ENCODE measurements around the gene BTBD17. TPM values are rescaled to one million over a fixed set of nuclear protein-coding genes. Genes with fewer than 3 reads are reported as not detected.

Gene BTBD17
- total and polyA plus RNA-seq, 10 of the 15 experiments (the other 5 are each of a cell fraction or from before 2014, with no cell fraction given): not detected

DNA sequence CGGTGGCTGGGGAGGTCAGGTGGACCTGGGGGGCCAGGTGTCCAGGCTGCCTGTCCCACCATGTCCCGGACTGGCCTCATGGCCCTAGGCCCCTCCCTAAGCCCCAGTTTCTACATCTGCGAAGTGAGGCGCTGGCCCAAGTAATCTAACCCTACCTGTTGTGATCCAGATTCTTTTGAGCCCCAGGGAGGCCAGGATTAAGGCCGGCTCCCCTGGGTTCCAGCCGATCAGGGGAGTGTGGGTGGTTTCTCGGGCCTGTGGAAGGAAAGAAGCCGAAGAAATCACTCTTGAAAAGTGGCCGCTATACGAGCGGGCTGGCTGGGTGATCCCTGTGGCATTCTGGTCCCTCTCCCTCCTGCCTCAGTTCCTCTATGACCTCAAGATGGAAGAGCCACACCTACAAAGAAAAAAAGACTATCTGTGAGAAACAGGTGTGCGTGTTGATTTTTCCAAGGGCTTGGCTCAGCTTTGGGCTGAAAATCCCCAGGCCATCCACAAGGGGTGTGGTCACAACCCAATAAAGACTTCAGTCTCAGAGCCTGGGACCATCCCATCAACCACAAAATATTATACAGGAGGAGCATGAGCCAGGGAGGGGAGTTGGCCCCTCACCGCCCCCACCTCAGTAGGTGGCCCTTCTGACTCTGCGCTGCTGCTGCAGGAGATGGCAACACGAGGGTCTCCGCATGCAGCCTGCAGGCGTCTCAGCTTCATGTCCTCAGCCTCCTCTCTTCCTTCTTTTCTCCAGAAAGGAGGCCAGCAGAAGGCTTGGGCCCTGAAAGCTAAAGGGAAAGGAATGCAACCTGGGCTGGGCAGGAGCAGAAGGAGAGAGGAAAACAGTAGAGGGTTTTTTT is 25.9 kb upstream of the BTBD17 start:
- 51% methylated on average over 17 of the region's 17 CpGs for WGBS (ENCODE audit: insufficient coverage, insufficient replicate concordance, low lambda C conversion rate, missing lambda C conversion rate)
- no TSS peak for BruUV-seq (replicated peaks)
- DNase-seq (ENCODE audit: low read depth, low spot score): no peak
- ChIA-PET SMC1A (ENCODE audit: uncharacterized antibody, unreplicated experiment) (no interaction called here), RAD21 (ENCODE audit: unreplicated experiment) (no interaction called here), POLR2A (no interaction called here), CTCF (interaction anchor here (1.3 to 1.6 kb wide), 3 partner anchors 19 to 146 kb away, joined by 3 to 5 read pairs (median 5); no protein-coding TSS in a partner anchor)
- in situ Hi-C loops (cut with MboI): no loop called here
- H3K9ac ChIP-seq (ENCODE audit: control insufficient read depth, insufficient read depth, low read length): no peak overlapping the region
- H3K79me2 ChIP-seq (ENCODE audit: control insufficient read depth, insufficient read depth, low read length): no peaks in the 10 kb centered on the region
- H3K9me3 ChIP-seq (replicated peaks; ENCODE audit: control insufficient read depth, insufficient read depth, low read length): no peaks in the 10 kb centered on the region
- H3K4me3 ChIP-seq: no peak overlapping the region
- H4K20me1 ChIP-seq (ENCODE audit: control insufficient read depth, insufficient read depth): no peaks in the 10 kb centered on the region
- no peaks in the 10 kb centered on the region for H3K27me3 ChIP-seq (replicated peaks in 1 of 2; ENCODE audit: control insufficient read depth in 2 of 2, insufficient read depth in 2 of 2, low read length in 1 of 2)
- H2AFZ ChIP-seq (ENCODE audit: control insufficient read depth, low read depth, low read length): no peak overlapping the region
- FAIRE-seq: no peak
- H3K4me1 ChIP-seq (ENCODE audit: control insufficient read depth, insufficient read depth, low read length): no peaks in the 10 kb centered on the region
- intact Hi-C loops (cut with micrococcal nuclease; ENCODE audit: unreplicated experiment): no loop called here
- TF ChIP-seq, protein P1, sequence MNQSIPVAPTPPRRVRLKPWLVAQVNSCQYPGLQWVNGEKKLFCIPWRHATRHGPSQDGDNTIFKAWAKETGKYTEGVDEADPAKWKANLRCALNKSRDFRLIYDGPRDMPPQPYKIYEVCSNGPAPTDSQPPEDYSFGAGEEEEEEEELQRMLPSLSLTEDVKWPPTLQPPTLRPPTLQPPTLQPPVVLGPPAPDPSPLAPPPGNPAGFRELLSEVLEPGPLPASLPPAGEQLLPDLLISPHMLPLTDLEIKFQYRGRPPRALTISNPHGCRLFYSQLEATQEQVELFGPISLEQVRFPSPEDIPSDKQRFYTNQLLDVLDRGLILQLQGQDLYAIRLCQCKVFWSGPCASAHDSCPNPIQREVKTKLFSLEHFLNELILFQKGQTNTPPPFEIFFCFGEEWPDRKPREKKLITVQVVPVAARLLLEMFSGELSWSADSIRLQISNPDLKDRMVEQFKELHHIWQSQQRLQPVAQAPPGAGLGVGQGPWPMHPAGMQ (IDR thresholded peaks at IDR 0.05; ENCODE audit: borderline replicate concordance): no peak
- TF ChIP-seq SREBF1 (IDR thresholded peaks at IDR 0.05; ENCODE audit: low read length): no peak
- no peak for TF ChIP-seq ATF7 (IDR thresholded peaks at IDR 0.05; ENCODE audit: low read depth)
- TF ChIP-seq, protein P2, sequence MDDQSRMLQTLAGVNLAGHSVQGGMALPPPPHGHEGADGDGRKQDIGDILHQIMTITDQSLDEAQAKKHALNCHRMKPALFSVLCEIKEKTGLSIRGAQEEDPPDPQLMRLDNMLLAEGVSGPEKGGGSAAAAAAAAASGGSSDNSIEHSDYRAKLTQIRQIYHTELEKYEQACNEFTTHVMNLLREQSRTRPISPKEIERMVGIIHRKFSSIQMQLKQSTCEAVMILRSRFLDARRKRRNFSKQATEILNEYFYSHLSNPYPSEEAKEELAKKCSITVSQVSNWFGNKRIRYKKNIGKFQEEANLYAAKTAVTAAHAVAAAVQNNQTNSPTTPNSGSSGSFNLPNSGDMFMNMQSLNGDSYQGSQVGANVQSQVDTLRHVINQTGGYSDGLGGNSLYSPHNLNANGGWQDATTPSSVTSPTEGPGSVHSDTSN (IDR thresholded peaks at IDR 0.05; ENCODE audit: insufficient replicate concordance, low read depth, low read length): no peak
- TF ChIP-seq RUNX3 (IDR thresholded peaks at IDR 0.05; ENCODE audit: low read length): no peak
- no peak for TF ChIP-seq HCFC1 (IDR thresholded peaks at IDR 0.05; ENCODE audit: low read length)
- no peak for TF ChIP-seq NFYA (IDR thresholded peaks at IDR 0.05; ENCODE audit: borderline replicate concordance, low read depth, low read length)
- TF ChIP-seq RB1 (IDR thresholded peaks at IDR 0.05; ENCODE audit: borderline replicate concordance): no peak
- TF ChIP-seq ZSCAN29 (IDR thresholded peaks at IDR 0.05): no peak
- H3K36me3 ChIP-seq (ENCODE audit: control insufficient read depth in 2 of 2, insufficient read depth in 2 of 2, low read length in 1 of 2): no peaks in the 10 kb centered on the region
- no peak overlapping the region for H3K27ac ChIP-seq (ENCODE audit: control insufficient read depth, insufficient read depth)
- ATAC-seq: no peak
- H3K4me2 ChIP-seq (ENCODE audit: control insufficient read depth, insufficient read depth): no peak overlapping the region

All from GM12878 (cell line).